Retinal pigment epithelial cell (primary cell): Measurements from ENCODE around the gene YBX1.

Experiments used
- DNase-seq: peaks from one replicate; pipeline ENCODE4 v3.0.0-alpha.2; 2010; ENCODE audit warnings: low read depth
- H3K4me3 ChIP-seq: 2 replicates; pipeline ENCODE4 v1.5.1; 2011; ENCODE audit warnings: mild to moderate bottlenecking, low read length, control low read depth, moderate library complexity
- CTCF ChIP-seq: conservative IDR thresholded peaks from 2 replicates; pipeline ENCODE4 v1.5.1; 2011; ENCODE audit warnings: low read depth, low read length, control low read depth, inconsistent platforms

The YBX1 gene

GRCh38 chr1:42689912-42690311 is 7.7 kb downstream of the YBX1 start:
- no peak for DNase-seq
- no peak for TF ChIP-seq CTCF
- no peak overlapping the region for H3K4me3 ChIP-seq

GRCh38 chr1:42690477-42691156 is 8.4 kb downstream of the YBX1 start:
- H3K4me3 ChIP-seq, result no peak overlapping the region
- no peak for DNase-seq
- peak; percentile 27 for TF ChIP-seq CTCF

GRCh38 chr1:42691157-42691498 is 8.9 kb downstream of the YBX1 start:
- no peak for TF ChIP-seq CTCF
- DNase-seq, result no peak

GRCh38 chr1:42692461-42692860 is 10.2 kb downstream of the YBX1 start:
- H3K4me3 ChIP-seq, result no peak overlapping the region
- no peak for DNase-seq

More at GRCh38 chr1:42691157-42691498, 8.9 kb downstream of the YBX1 start:
- no peak overlapping the region for H3K4me3 ChIP-seq

GRCh38 chr1:42692911-42693310 is 10.7 kb downstream of the YBX1 start:
- no peak for TF ChIP-seq CTCF
- no peak overlapping the region for H3K4me3 ChIP-seq
- no peak for DNase-seq

More at GRCh38 chr1:42692461-42692860, 10.2 kb downstream of the YBX1 start:
- no peak for TF ChIP-seq CTCF

GRCh38 chr1:42698081-42698813 is 16.0 kb downstream of the YBX1 start:
- no peak for DNase-seq
- no peak overlapping the region for H3K4me3 ChIP-seq
- no peak for TF ChIP-seq CTCF

- H3K4me3 ChIP-seq, result no peak overlapping the region
- no peak for TF ChIP-seq CTCF
- DNase-seq, result no peak
Measured at GRCh38 chr1:42700006-42700405, 17.8 kb downstream of the YBX1 start.
